Vagina (tissue), 2 donors: Measurements from ENCODE around the gene NKAIN2.

Experiments
- CTCF ChIP-seq, 3 experiments: fragments of 450-650 bp in 2 of 3; fragments of 200-600 bp in 1 of 3; sonication (generic) in 1 of 3; IDR thresholded peaks; one replicate each; pipeline ENCODE4 v1.5.1; 2017 to 2019; ENCODE audit warnings: antibody characterized with exemption in 3 of 3, mild to moderate bottlenecking in 2 of 3, moderate library complexity in 2 of 3
- POLR2A ChIP-seq, 2 donors: fragments of 450-650 bp; IDR thresholded peaks; one replicate each; pipeline ENCODE4 v1.6.1; 2017; ENCODE audit warnings: antibody characterized with exemption in 2 of 2, mild to moderate bottlenecking in 2 of 2, moderate library complexity in 2 of 2

- TF ChIP-seq POLR2A (IDR thresholded peaks at IDR 0.05) (no peak), CTCF (IDR thresholded peaks at IDR 0.05) (no peak)
These were observed 911.1 kb downstream of the NKAIN2 start for GRCh38 chr6:124714728-124715127.
